ENCODE results near the gene TSR3.
A peak's percentile ranks its signal among the peaks of the same experiment; 100 is the strongest.

The TSR3 gene

DNA sequence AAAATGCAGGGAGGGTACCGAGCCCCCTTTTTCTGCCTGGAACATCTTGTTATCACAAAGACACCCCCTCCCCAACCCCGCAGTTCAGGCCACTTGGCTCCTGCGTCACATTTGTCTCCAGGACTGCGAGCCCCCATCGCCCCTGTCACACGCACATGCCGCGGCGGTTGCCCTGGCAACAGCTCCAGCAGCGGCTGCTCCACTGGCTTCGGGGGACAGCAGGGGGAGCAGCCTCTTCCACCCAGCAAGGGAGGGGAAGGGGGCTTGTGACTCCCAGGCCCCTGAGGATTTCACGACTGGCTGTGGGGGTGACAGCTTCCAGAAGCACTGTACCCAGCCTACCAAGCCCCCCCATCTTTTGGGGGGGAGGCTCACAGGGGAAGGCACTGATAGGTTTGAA is 15.7 kb downstream of the TSR3 start:
- TF ChIP-seq CTCF (IDR thresholded peaks at IDR 0.05): no peak
- peaks cover 6% of the 10 kb centered on the region for H3K4me1 ChIP-seq
- H3K36me3 ChIP-seq (ENCODE audit: control insufficient read depth, insufficient read depth, low read length): no peaks in the 10 kb centered on the region
- H3K4me2 ChIP-seq (ENCODE audit: low read length): no peak overlapping the region
- H3K27me3 ChIP-seq (ENCODE audit: control insufficient read depth, insufficient read depth, low read length): no peaks in the 10 kb centered on the region
- H3K27ac ChIP-seq: no peak overlapping the region
- no peak overlapping the region for H3K9ac ChIP-seq
- H3K4me3 ChIP-seq (ENCODE audit: low read depth, low read length): no peak overlapping the region
- H2AFZ ChIP-seq: no peak overlapping the region
- H3K79me2 ChIP-seq: no peaks in the 10 kb centered on the region
- no peaks in the 10 kb centered on the region for H3K9me3 ChIP-seq (ENCODE audit: control insufficient read depth, low read length)

DNA sequence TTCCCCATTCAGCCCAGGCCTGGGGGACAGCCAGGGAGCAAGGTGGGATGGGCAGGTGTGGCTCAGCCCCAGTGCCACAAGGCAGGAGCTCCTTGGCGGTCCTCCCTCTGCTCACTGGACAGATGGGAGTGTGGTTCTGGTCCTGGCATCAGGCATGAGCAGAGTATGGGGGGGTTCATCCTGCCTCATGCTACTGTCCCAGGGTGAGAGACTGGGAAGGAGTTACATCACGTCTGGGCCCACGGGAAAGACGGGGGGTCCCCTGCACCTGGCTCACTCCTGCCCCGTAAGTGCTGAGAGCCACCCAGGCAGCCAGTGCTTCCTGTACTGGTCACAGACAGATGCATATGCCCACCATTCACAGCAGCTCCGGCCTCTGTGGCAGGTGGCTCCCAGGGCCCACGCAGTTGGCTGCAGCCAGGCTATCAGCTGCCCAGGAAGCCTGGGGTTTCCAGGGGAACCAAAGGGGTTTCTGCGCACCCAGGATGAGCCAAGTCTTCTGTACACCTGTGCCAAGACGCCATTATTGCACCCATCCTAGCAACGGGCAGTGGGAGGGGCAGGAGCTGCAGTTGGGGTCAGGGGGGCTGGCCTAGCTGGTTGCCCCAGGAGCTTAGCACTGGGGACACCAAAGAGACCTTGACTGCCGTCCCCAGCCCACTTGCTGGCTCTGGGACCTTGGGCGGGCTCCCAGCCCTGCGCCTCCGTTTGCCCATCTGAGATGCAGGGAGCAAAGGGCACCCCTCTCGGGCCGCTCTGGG is 16.3 kb downstream of the TSR3 start:
- Histone ChIP-seq H3K27me3 (ENCODE audit: control insufficient read depth, insufficient read depth, low read length) (no peaks in the 10 kb centered on the region), H3K4me1 (peaks cover 6% of the 10 kb centered on the region), H3K36me3 (ENCODE audit: control insufficient read depth, insufficient read depth, low read length) (no peaks in the 10 kb centered on the region), H3K4me3 (ENCODE audit: low read depth, low read length) (no peak overlapping the region), H3K79me2 (no peaks in the 10 kb centered on the region), H2AFZ (no peak overlapping the region), H3K9ac (no peak overlapping the region), H3K4me2 (ENCODE audit: low read length) (no peak overlapping the region), H3K9me3 (ENCODE audit: control insufficient read depth, low read length) (no peaks in the 10 kb centered on the region), H3K27ac (no peak overlapping the region)
- TF ChIP-seq CTCF (IDR thresholded peaks at IDR 0.05): no peak

DNA sequence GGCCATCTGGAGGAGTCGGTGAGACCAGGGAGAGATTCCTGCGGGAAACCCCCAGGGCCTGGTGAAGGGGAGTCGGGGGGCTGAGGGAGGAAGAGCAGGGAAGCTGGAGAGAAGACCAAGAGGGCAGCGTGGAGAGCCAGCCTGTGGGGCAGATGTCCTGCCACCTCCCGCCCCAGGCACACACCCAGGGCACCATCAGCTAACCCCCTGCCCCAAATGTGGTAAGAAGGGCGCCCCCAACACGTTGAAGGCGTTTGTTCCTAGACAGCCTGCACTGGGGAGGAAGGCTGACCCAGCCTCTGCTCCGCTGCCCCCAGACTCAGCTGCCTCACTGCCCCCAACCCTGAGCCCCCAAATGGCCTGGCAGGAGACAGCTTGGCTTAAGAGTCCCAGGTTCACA is 16.9 kb downstream of the TSR3 start:
- no peak overlapping the region for H3K4me2 ChIP-seq (ENCODE audit: low read length)
- no peaks in the 10 kb centered on the region for H3K9me3 ChIP-seq (ENCODE audit: control insufficient read depth, low read length)
- no peaks in the 10 kb centered on the region for H3K79me2 ChIP-seq
- TF ChIP-seq CTCF (IDR thresholded peaks at IDR 0.05): no peak
- no peak overlapping the region for H3K9ac ChIP-seq
- peaks cover 6% of the 10 kb centered on the region for H3K4me1 ChIP-seq
- no peaks in the 10 kb centered on the region for H3K27me3 ChIP-seq (ENCODE audit: control insufficient read depth, insufficient read depth, low read length)
- no peaks in the 10 kb centered on the region for H3K36me3 ChIP-seq (ENCODE audit: control insufficient read depth, insufficient read depth, low read length)
- no peak overlapping the region for H3K4me3 ChIP-seq (ENCODE audit: low read depth, low read length)
- H3K27ac ChIP-seq: no peak overlapping the region
- no peak overlapping the region for H2AFZ ChIP-seq

DNA sequence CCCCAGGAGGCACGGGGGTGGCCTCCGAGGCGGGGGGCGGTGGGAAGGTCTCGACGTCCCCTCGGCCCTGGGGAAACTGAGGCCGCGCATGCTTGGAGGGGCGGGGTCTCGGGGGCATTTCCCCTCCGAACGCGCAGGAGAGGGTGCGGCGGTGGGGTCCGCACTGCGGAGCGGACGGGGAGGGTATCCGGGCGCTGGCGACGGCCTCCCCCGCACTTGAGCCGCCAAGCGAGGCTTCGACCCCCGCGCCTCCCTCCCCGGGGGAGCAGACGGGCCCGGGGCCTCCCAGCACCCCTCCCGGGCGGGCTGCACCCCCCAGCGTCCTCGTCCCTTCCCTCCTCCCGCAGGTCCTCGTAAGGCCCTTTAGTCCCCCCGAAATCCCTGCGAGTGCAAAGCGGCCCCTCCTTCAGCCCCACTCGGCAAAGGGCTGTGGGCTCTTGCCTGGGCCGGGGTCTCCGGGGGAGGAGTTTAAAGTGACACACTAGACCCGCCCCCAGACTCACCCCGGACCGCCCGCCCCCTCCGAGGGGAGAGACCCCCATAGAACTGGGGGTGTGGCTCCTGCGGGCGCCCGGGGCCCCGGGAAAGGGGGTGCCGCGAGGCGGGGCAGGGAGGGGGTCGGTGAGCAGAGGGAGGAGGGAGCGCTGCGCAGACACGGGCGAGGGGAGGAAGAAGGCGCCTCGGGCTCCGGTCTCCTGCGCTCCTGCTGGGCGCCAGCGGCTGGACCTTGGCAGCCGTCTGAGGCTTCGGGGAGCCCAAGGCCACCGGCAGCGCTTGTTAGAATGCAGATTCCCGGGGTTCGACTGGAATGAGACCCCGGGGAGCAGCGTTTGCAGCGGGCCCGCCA is 17.6 kb downstream of the TSR3 start:
- H3K27ac ChIP-seq: no peak overlapping the region
- TF ChIP-seq CTCF (IDR thresholded peaks at IDR 0.05): no peak
- no peaks in the 10 kb centered on the region for H3K9me3 ChIP-seq (ENCODE audit: control insufficient read depth, low read length)
- H3K27me3 ChIP-seq (ENCODE audit: control insufficient read depth, insufficient read depth, low read length): no peaks in the 10 kb centered on the region
- H3K4me2 ChIP-seq (ENCODE audit: low read length): peak overlapping the region; percentile 62
- H3K79me2 ChIP-seq: no peaks in the 10 kb centered on the region
- no peaks in the 10 kb centered on the region for H3K36me3 ChIP-seq (ENCODE audit: control insufficient read depth, insufficient read depth, low read length)
- no peak overlapping the region for H3K9ac ChIP-seq
- H3K4me3 ChIP-seq (ENCODE audit: low read depth, low read length): peak overlapping the region; percentile 22
- peaks cover 6% of the 10 kb centered on the region for H3K4me1 ChIP-seq
- no peak overlapping the region for H2AFZ ChIP-seq

All from parathyroid adenoma (tissue), 2 donors.